ENCODE results near the gene CORO2B.

The CORO2B gene

DNA sequence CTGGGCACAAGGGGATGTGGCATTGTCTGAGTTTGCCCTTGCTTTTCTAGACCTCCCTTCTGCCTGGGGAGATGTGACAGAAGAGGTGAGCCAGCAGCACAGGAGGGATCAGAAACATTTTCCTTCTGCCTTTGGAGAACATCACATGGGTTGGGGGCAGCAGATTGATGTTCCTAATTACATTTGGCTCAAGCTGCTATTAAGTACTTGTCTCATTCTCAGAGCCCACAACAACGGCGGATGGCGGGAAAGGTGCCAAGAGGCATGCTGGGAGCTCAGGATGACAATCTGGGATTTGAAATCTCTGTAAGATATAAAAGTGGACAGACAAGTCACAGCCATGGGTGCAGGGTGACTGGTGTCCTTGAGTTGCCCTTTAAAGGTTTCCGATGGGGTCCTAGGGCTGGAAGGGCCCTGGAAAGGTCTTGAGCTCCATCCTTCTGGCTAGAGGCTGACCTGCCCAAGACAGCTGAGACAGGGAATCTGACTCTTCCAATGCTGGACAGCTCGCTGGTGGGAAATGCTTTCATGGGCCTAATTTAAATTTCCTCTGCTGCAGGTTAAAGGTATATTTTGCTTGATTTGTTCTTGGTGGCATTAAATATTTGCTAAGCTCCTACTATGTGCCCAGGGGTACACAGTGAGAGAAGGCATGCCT lies 2.4 kb upstream of the CORO2B start:
- Histone ChIP-seq H3K9me3 (ENCODE audit: insufficient read depth, low read length) (no peaks in the 10 kb centered on the region), H3K79me2 (ENCODE audit: insufficient read depth, low read length) (no peaks in the 10 kb centered on the region), H3K4me2 (ENCODE audit: low read depth, low read length, poor library complexity, severe bottlenecking) (no peak overlapping the region), H4K20me1 (ENCODE audit: low read depth, low read length) (no peaks in the 10 kb centered on the region), H3K4me3 (ENCODE audit: insufficient read depth, low read length, poor library complexity, severe bottlenecking) (no peak overlapping the region), H3K9me2 (replicated peaks; ENCODE audit: insufficient read depth, low read length) (no peaks in the 10 kb centered on the region), H3F3A (ENCODE audit: insufficient read depth) (no peaks in the 10 kb centered on the region), H3K36me3 (ENCODE audit: low read length) (no peaks in the 10 kb centered on the region), H3K27ac (ENCODE audit: low read depth, low read length) (no peak overlapping the region), H3K27me3 (ENCODE audit: low read length) (no peaks in the 10 kb centered on the region; the same call in 1 of the 2 replicates), H2AFZ (ENCODE audit: low read depth, low read length, severe bottlenecking) (no peak overlapping the region), H3K9ac (ENCODE audit: low read length) (no peak overlapping the region)
- TF ChIP-seq, protein P1, sequence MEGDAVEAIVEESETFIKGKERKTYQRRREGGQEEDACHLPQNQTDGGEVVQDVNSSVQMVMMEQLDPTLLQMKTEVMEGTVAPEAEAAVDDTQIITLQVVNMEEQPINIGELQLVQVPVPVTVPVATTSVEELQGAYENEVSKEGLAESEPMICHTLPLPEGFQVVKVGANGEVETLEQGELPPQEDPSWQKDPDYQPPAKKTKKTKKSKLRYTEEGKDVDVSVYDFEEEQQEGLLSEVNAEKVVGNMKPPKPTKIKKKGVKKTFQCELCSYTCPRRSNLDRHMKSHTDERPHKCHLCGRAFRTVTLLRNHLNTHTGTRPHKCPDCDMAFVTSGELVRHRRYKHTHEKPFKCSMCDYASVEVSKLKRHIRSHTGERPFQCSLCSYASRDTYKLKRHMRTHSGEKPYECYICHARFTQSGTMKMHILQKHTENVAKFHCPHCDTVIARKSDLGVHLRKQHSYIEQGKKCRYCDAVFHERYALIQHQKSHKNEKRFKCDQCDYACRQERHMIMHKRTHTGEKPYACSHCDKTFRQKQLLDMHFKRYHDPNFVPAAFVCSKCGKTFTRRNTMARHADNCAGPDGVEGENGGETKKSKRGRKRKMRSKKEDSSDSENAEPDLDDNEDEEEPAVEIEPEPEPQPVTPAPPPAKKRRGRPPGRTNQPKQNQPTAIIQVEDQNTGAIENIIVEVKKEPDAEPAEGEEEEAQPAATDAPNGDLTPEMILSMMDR (IDR thresholded peaks at IDR 0.05; ENCODE audit: insufficient read depth, low read length, poor library complexity, severe bottlenecking) = no peak
- TF ChIP-seq EZH2phosphoT487 (conservative IDR thresholded peaks at IDR 0.05; ENCODE audit: low read length) = no peak

DNA sequence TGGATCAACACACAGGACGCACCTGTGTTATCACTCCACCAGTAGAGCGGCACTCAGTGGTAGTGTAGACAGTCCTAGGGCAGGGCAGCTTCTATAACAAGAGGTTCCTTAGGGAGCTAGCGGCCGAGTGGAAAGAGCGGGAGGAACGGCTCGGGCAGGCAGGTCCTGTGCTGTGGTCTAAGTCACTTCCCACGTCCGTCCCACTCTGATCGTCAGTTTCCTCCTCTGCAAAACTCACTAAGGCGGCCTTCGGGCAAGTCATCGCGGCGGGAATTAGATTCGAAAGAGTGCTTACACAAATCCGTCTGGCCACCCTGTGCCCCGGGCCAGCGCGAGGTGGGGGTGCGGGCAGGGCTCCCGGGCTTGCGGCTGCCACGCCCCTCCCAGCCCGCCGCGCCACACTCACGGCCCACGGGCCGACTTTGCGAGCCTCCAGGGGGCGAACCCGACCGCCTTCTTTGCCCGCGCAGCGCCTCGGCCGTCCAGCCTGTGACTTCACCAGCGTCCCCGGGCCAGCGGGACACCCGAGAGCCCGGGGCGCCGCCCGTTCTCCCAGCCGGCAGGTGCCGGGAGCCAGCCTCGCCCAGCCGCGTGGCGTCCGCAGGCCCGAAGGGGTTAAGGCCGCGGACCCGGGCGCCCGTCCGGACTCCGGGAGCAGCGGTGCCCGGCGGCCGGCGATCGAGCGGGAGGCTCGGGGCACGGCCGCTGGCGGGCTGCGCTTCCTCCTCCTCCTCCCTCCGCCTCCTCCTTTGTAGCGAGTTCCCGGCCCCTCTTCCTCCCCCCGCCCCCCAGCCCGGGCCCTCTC lies 416 bp upstream of the CORO2B start:
- no peaks in the 10 kb centered on the region for H3K9me2 ChIP-seq (replicated peaks; ENCODE audit: insufficient read depth, low read length)
- H3K27ac ChIP-seq (ENCODE audit: low read depth, low read length) = no peak overlapping the region
- no peaks in the 10 kb centered on the region for H3F3A ChIP-seq (ENCODE audit: insufficient read depth)
- no peaks in the 10 kb centered on the region for H3K9me3 ChIP-seq (ENCODE audit: insufficient read depth, low read length)
- H3K4me2 ChIP-seq (ENCODE audit: low read depth, low read length, poor library complexity, severe bottlenecking) = peak overlapping the region; percentile 55
- peak overlapping the region; percentile 47 for H3K4me3 ChIP-seq (ENCODE audit: insufficient read depth, low read length, poor library complexity, severe bottlenecking)
- H2AFZ ChIP-seq (ENCODE audit: low read depth, low read length, severe bottlenecking) = peak overlapping the region; percentile 49
- TF ChIP-seq EZH2phosphoT487 (conservative IDR thresholded peaks at IDR 0.05; ENCODE audit: low read length) = no peak; the same call in 1 of the 2 replicates
- TF ChIP-seq, protein P1 (IDR thresholded peaks at IDR 0.05; ENCODE audit: insufficient read depth, low read length, poor library complexity, severe bottlenecking) = peak; percentile 20
- H3K9ac ChIP-seq (ENCODE audit: low read length) = peak overlapping the region; percentile 40; the same call in 1 of the 2 replicates
- H3K36me3 ChIP-seq (ENCODE audit: low read length) = no peaks in the 10 kb centered on the region
- H3K27me3 ChIP-seq (ENCODE audit: low read length) = no peaks in the 10 kb centered on the region; the same call in 1 of the 2 replicates
- no peaks in the 10 kb centered on the region for H3K79me2 ChIP-seq (ENCODE audit: insufficient read depth, low read length)
- H4K20me1 ChIP-seq (ENCODE audit: low read depth, low read length) = no peaks in the 10 kb centered on the region

GRCh38 chr15:68580026-68580882 lies 1.5 kb downstream of the CORO2B start:
- Histone ChIP-seq H3K9ac (ENCODE audit: low read length) (no peak overlapping the region), H2AFZ (ENCODE audit: low read depth, low read length, severe bottlenecking) (no peak overlapping the region), H3K9me2 (replicated peaks; ENCODE audit: insufficient read depth, low read length) (no peaks in the 10 kb centered on the region), H3K27ac (ENCODE audit: low read depth, low read length) (no peak overlapping the region), H3K79me2 (ENCODE audit: insufficient read depth, low read length) (no peaks in the 10 kb centered on the region), H3F3A (ENCODE audit: insufficient read depth) (no peaks in the 10 kb centered on the region), H3K4me2 (ENCODE audit: low read depth, low read length, poor library complexity, severe bottlenecking) (no peak overlapping the region), H3K36me3 (ENCODE audit: low read length) (no peaks in the 10 kb centered on the region), H4K20me1 (ENCODE audit: low read depth, low read length) (no peaks in the 10 kb centered on the region), H3K27me3 (ENCODE audit: low read length) (no peaks in the 10 kb centered on the region; the same call in 1 of the 2 replicates), H3K9me3 (ENCODE audit: insufficient read depth, low read length) (no peaks in the 10 kb centered on the region), H3K4me3 (ENCODE audit: insufficient read depth, low read length, poor library complexity, severe bottlenecking) (no peak overlapping the region)
- TF ChIP-seq, protein P1 (IDR thresholded peaks at IDR 0.05; ENCODE audit: insufficient read depth, low read length, poor library complexity, severe bottlenecking) = no peak
- no peak for TF ChIP-seq EZH2phosphoT487 (conservative IDR thresholded peaks at IDR 0.05; ENCODE audit: low read length)
